HG03045 (cell line): ENCODE measurements around the gene GPR50.

Experiments
- ATAC-seq: cut with Tn5 transposase; IDR thresholded peaks from one replicate; pipeline ENCODE4 v1.9.1; 2021; ENCODE audit warnings: mild to moderate bottlenecking, moderate library complexity; ENCODE audit not compliant: unreplicated experiment

GPR50 gene

DNA sequence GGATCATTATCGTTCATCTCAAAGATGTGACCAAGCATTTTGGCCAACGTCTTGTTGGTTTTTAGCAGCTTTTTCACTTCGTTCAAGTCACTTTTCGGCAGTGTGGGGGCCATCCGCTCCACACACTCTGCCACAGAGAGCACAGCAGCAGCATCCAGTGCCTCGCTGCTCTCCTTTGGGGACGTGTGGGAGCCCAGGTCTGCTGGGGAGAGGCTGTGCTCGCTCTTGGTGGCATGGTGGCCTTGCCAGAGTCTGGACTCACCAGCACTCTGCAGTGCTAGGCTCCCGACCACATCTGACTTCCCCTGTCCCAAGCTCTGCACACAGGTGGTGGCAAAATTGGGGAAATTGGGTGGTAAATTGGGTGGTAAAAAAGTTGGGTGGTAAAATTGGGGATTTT lies 50.6 kb downstream of the GPR50 start:
- no peak for ATAC-seq

DNA sequence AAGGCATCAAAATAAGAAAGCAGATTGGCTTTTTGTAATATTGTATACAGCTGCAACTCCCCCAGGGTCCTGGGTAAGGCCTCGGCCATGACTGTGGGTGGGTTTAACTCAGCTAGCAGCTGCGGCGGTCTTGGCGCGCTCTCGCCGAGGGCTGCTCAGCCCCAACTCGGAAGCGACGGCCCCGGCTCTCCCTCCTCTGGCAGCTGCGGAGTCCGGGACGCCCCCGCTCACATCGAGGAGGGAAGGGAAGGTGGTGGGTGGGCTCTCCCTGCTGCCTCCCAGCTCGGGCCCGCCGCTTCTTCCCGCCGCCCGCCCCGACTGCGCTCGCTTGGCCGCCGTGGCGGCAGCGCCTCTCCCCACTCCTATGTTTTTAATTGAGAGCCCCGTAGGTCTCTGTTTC lies 51.2 kb downstream of the GPR50 start:
- no peak for ATAC-seq

DNA sequence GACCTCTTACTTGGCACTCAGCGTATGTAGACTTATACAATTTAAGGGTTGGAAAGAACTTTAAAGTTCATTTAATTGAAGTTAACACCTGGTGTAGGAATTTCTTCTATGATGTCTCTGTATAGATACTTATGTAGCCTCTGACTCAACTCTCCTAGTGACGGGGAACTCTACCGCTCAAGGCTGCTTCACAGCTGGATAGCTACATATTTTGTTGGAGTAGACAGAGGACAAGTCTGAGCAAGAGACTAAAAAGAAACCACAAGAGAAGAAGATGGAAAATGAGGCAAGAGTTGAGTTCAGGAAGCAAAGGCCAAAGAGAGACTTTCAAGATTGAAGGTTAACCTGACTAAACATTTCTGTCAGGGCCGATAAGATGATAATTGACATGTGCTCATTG lies 52.6 kb downstream of the GPR50 start:
- ATAC-seq: no peak
